ENCODE results near the gene NLRP6. TPM values are rescaled to one million over a fixed set of nuclear protein-coding genes. Genes with fewer than 3 reads are reported as not detected.
"Not testable (repeated sequence)": the region's sequence is repeated elsewhere in the genome, so short reads cannot be mapped to it uniquely, and the experiment has no call there.

Gene NLRP6
- total RNA-seq, 1 experiment from 2014 or later: 0.55 TPM

DNA sequence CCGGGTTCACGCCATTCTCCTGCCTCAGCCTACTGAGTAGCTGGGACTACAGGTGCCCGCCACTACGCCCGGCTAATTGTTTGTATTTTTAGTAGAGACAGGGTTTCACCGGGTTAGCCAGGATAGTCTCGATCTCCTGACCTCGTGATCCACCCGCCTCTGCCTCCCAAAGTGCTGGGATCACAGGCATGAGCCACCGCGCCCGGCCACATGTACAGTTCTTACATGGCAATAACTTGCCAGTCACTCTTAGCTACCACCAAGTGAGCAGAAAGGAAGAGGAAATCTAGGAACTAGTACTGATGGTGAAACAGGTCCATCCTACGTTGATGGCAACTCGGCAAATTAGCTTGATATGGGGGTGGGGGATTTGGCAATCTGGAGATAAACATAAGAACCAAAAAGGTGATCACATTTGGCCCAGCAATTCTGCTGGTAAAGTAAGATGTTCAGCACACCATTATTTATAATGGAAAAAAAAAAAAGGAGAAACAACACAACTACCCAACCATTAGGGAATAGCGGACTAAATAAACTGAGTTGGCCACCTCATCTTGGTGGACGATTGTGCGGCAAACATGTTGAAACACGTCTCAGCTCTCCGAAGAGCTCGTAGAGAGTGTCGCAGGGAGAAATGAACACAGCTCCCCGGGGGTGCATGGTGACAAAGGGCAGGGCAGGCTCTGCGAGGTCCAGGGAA lies 5.3 kb downstream of the NLRP6 start:
- Histone ChIP-seq H3K27me3 (ENCODE audit: control insufficient read depth, insufficient read depth, low read length) (peaks cover 12% of the 10 kb centered on the region), H3K4me3 (ENCODE audit: insufficient read depth, low read depth, low read length) (no peak overlapping the region), H3K36me3 (replicated peaks; ENCODE audit: control insufficient read depth, insufficient read depth, low read length) (no peaks in the 10 kb centered on the region)
- DNase-seq: no peak

DNA sequence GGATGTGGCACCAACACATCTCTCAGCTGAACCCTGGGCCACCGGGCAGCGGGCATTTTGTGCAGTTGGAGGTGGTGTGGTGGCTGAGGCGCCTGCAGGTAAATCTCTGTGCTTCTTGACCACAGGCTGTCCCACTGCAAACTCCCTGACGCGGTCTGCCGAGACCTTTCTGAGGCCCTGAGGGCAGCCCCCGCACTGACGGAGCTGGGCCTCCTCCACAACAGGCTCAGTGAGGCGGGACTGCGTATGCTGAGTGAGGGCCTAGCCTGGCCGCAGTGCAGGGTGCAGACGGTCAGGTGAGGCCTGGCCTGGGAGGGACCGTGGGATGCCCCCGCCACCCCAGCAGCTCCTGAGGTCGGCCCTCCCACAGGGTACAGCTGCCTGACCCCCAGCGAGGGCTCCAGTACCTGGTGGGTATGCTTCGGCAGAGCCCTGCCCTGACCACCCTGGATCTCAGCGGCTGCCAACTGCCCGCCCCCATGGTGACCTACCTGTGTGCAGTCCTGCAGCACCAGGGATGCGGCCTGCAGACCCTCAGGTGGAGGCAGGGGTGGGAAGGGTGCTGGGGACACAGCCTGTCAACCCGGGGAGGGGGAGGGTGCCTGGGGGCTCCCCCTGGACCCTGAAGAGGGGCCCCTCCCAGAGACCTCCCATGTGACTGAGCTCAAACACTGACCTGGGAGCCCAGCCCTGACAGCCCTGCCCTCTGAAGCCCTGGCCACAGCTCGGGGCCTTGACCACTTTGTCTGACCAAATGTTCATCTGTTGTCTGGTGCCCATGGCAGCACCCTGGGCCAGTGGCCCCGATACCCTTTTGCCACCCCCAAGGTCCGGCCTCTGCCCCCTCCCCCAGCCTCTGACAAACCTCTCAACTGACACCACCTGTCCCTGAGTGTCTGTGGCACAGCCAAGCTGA lies 6.2 kb downstream of the NLRP6 start:
- peak; percentile 63 for DNase-seq

DNA sequence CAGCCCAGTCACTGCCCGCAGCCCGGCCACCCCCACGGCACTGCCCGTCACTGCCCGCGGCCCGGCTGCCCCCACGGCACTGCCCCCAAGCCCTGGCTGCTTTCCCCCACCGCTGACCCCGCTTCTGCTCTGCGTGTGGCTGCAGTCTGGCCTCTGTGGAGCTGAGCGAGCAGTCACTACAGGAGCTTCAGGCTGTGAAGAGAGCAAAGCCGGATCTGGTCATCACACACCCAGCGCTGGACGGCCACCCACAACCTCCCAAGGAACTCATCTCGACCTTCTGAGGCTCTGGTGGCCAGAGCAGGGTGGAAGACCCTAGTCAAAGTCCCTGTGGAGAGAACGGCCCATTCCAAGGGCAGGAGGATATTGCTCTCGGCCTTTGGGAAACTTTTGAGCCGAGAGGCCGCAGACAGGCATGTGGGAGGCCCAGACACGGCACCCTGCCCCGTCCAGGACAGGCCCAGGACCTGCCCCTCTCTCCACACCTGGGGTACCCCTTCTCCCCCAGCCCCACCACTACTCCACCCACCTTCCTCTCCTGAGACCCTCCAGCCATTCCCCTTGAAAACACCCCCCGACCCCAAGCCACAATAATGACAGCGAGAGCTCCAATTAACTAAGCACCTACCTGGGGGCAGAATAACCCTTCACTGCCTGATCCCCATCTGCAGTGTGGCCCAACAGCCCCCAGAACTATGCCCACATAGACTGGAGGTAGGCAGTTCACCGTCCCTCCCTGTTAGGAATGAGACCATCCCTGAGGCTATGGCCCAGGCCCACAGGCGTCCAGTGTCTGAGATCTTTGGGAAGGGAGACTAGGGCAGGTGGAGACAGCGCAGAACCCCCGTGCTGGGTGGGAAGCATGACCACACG lies 7.0 kb downstream of the NLRP6 start:
- DNase-seq: peak; percentile 51
- Histone ChIP-seq H3K4me3 (ENCODE audit: insufficient read depth, low read depth, low read length) (no peak overlapping the region), H3K36me3 (replicated peaks; ENCODE audit: control insufficient read depth, insufficient read depth, low read length) (no peaks in the 10 kb centered on the region), H3K27me3 (ENCODE audit: control insufficient read depth, insufficient read depth, low read length) (peaks cover 12% of the 10 kb centered on the region)

More for the DNA sequence above, 6.2 kb downstream of the NLRP6 start:
- Histone ChIP-seq H3K36me3 (replicated peaks; ENCODE audit: control insufficient read depth, insufficient read depth, low read length) (no peaks in the 10 kb centered on the region), H3K27me3 (ENCODE audit: control insufficient read depth, insufficient read depth, low read length) (peaks cover 12% of the 10 kb centered on the region), H3K4me3 (ENCODE audit: insufficient read depth, low read depth, low read length) (no peak overlapping the region)

DNA sequence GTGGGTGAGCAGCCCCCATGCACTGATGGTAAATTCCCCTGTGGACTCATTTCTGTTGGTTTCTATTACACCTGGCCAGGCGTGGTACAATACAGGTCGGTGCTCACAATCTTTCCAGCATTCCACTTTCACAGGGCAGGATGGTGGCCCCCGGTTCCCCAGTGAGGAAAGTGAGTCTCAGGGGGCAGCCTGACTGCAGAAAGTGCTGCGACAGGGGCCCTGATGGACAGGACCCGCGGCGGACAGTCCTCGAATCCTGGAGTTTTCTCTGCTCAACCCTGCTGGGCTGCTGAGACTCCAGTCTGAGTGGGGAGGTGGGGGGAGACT lies 7.7 kb downstream of the NLRP6 start:
- DNase-seq: peak; percentile 44
- Histone ChIP-seq H3K4me3 (ENCODE audit: insufficient read depth, low read depth, low read length) (no peak overlapping the region), H3K27me3 (ENCODE audit: control insufficient read depth, insufficient read depth, low read length) (peaks cover 12% of the 10 kb centered on the region), H3K36me3 (replicated peaks; ENCODE audit: control insufficient read depth, insufficient read depth, low read length) (no peaks in the 10 kb centered on the region; the same call in 1 of the 2 replicates)

DNA sequence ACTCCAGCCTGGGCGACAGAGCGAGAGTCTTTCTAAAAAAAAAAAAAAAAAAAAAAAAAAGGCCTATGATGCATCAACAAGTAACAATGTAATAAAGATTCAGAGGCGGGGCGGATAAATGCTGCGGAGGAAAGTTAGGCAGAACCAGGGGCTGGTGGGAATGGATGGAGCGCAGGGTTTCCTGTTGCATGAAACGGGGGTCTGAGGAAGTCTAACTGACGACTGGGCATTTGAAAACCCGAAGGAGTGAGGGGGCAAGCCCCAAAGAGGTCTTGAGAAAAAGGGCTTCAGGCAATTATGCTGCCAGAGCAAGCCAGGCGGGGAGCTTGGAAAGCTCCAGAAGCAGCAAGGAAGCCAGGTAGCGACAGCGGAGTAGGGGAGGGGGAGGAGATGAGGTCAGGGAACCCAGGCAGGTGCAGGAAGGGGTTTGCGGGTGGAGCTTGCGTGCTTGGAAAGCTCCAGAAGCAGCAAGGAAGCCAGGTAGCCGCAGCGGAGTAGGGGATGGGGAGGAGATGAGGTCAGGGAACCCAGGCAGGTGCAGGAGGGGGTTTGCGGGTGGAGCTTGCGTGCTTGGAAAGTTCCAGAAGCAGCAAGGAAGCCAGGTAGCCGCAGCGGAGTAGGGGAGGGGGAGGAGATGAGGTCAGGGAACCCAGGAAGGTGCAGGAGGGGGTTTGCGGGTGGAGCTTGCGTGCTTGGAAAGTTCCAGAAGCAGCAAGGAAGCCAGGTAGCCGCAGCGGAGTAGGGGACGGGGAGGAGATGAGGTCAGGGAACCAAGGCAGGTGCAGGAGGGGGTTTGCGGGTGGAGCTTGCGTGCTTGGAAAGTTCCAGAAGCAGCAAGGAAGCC lies 9.0 kb downstream of the NLRP6 start:
- peaks cover 12% of the 10 kb centered on the region for H3K27me3 ChIP-seq (ENCODE audit: control insufficient read depth, insufficient read depth, low read length)
- peak; percentile 69 for DNase-seq
- not testable (repeated sequence) for H3K36me3 ChIP-seq (replicated peaks; ENCODE audit: control insufficient read depth, insufficient read depth, low read length); H3K4me3 ChIP-seq (ENCODE audit: insufficient read depth, low read depth, low read length)

DNA sequence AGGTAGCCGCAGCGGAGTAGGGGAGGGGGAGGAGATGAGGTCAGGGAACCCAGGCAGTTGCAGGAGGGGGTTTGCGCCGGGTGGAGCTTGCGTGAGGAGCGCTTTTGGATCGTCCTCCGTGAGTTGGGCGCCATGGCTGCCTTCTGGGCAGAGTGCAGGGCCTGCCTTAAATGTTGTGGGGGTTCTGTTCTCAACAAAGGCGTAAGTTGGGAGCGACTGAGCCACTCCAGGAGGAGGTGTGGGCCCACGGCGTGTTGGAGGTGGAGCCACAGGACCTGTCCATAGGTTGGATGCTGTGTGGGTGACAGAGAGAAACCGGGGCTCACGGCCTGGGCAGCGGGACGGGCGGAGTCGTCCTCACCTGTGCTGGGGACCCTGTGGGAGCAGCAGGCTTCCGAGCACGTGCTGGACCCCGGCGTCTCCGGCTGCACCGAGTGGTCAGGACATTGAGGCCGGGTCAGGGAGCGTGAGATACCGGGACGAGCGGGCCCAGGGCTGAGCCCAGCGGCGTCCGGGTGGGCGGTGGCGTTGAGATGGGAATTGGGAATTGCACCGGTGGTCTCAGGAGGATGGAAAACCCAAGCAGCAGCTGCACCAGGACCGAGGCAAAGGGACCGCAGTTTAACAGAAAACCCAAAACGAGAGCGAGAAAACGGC lies 9.7 kb downstream of the NLRP6 start:
- peaks cover under 1% of the 10 kb centered on the region for H3K36me3 ChIP-seq (replicated peaks; ENCODE audit: control insufficient read depth, insufficient read depth, low read length)
- peak overlapping the region; percentile 54 for H3K4me3 ChIP-seq (ENCODE audit: insufficient read depth, low read depth, low read length)
- DNase-seq: peak; percentile 82
- H3K27me3 ChIP-seq (ENCODE audit: control insufficient read depth, insufficient read depth, low read length): peaks cover 12% of the 10 kb centered on the region

DNA sequence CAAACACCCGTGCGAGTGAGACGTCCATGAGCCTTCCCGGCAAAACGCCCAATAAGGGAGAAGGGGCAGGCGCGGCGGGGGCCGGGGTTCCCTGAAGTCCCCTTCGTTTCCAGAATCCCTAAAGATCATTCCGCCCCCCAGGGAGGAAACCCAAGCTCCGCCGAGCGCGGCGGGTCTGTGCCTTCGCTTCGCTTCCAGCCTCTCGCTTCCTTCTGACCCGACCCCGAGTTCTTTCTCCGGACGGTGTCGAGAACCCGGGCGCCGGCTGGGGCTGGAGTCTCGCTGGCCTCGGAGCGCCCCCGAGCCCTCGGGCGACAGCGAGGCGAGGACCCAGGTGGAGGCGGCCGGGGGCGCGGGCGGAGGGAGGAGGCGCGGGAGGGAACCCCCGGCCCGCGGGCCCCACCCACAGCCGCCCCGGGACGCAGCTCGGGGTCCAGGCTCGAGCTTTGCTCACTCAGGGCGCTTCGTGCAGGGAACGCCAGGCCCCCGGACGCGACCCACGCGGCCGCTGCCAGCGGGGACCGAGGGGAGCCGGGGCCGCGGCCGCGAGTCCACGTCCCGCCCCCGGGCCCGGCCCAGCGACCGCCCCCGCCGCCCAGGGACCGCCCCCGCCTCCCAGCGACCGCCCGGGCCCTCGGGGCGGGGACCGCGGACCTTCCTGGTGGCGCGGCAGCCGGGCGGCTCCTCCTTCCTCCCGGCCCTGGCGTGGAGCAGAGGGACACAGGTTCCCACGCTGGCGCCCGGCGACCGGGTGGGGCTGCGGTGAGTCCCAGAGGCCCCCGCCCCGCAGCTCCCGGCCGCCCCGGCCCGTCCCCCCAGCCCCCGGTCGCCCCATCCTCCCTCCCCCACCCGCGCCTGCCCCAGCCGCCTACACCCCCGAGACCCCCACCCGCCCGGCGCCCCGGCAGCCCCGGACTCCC lies 10.5 kb downstream of the NLRP6 start, which contains the start of gene PGGHG:
Gene PGGHG, plus strand, starts transcription at position 649 of the 920 bp plus-strand sequence. CDS start 691 bp downstream, outside the sequence.
- H3K36me3 ChIP-seq (replicated peaks; ENCODE audit: control insufficient read depth, insufficient read depth, low read length): peaks cover 2% of the 10 kb centered on the region
- peak; percentile 97 for DNase-seq
- peak within 1 kb of the TSS; percentile 54 for H3K4me3 ChIP-seq (ENCODE audit: insufficient read depth, low read depth, low read length)
- peaks cover 12% of the 10 kb centered on the region for H3K27me3 ChIP-seq (ENCODE audit: control insufficient read depth, insufficient read depth, low read length)

DNA sequence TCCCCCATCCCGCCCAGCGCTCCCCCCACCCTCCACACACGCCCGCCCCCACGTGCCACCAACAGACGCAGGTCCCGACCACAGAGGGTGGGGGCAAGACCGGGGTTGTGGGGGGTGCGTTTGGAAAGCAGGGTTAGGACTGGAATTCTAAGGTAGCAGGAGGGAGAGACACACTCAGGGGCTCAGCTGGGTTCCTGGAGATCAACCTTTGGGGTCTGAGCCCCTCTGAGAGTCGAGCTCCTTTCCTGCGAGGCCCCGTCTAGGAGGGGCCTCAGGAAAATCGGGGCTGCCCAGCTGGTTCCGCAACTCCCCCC lies 11.1 kb downstream of the NLRP6 start:
- H3K4me3 ChIP-seq (ENCODE audit: insufficient read depth, low read depth, low read length): peak overlapping the region; percentile 30
- peaks cover 12% of the 10 kb centered on the region for H3K27me3 ChIP-seq (ENCODE audit: control insufficient read depth, insufficient read depth, low read length)
- DNase-seq: no peak
- H3K36me3 ChIP-seq (replicated peaks; ENCODE audit: control insufficient read depth, insufficient read depth, low read length): peaks cover 2% of the 10 kb centered on the region

DNA sequence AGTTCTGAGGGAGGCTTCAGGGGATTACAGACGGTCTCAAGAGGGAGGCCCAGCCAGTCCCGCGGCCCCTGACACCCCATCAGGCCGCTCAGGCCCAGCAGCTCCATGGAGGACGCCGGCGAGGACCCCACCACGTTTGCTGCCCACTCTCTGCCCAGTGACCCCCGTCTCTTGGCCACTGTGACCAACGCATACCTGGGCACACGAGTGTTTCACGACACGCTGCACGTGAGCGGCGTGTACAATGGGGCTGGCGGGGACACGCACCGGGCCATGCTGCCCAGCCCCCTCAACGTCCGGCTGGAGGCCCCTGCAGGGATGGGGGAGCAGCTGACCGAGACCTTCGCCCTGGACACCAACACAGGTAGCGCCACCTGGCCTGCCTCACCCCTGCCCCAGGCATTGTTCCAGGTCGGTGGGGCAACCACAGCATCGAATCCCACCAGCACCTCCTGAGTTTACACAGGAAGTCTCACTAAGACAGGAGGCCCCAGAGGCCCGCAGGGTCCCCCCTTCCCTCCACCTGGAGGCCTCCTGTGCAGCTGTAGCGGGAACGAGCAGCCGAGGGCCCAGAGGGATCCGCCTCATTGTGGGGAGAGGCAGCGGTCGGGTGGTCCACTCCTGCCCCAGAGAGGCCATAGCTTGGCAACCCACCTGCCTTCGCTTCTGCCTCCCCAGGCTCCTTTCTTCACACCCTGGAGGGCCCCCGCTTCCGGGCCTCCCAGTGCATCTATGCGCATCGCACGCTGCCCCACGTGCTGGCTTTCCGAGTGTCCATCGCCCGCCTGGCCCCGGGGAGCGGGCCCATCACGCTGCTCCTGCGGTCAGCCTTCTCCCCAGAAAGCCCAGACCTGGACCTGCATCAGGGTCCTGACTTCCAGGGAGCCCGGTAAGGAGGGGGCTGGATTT lies 11.8 kb downstream of the NLRP6 start:
- Histone ChIP-seq H3K36me3 (replicated peaks; ENCODE audit: control insufficient read depth, insufficient read depth, low read length) (peaks cover 2% of the 10 kb centered on the region), H3K4me3 (ENCODE audit: insufficient read depth, low read depth, low read length) (peak overlapping the region; percentile 30), H3K27me3 (ENCODE audit: control insufficient read depth, insufficient read depth, low read length) (peaks cover 12% of the 10 kb centered on the region)
- DNase-seq: peak; percentile 73

DNA sequence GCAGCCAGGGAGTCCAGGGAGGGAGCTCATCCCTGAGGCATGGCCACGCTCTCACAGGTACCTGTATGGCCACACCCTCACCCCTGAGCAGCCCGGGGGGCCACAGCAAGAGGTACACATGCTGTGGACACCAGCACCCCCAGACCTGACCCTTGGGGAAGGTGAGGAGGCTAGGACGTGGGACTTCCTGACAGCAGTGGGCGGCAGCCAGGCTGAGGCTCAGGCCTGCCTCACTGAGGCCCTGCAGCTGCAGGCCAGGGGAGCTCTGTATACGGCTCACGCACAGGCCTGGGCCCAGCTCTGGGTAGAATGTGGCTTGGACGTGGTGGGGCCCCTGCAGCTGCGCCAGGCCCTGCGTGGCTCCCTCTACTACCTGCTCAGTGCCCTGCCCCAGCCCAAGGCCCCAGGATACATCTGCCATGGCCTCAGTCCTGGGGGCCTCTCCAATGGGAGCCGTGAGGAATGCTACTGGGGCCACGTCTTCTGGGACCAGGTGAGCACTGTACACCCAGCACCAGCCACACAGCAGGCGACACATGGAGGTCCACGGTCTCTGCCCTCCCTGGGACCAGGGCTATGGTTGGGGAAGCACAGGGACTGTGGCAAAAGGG lies 12.5 kb downstream of the NLRP6 start:
- peak; percentile 67 for DNase-seq
- Histone ChIP-seq H3K36me3 (replicated peaks; ENCODE audit: control insufficient read depth, insufficient read depth, low read length) (peaks cover 2% of the 10 kb centered on the region), H3K27me3 (ENCODE audit: control insufficient read depth, insufficient read depth, low read length) (peaks cover 12% of the 10 kb centered on the region), H3K4me3 (ENCODE audit: insufficient read depth, low read depth, low read length) (no peak overlapping the region)

DNA sequence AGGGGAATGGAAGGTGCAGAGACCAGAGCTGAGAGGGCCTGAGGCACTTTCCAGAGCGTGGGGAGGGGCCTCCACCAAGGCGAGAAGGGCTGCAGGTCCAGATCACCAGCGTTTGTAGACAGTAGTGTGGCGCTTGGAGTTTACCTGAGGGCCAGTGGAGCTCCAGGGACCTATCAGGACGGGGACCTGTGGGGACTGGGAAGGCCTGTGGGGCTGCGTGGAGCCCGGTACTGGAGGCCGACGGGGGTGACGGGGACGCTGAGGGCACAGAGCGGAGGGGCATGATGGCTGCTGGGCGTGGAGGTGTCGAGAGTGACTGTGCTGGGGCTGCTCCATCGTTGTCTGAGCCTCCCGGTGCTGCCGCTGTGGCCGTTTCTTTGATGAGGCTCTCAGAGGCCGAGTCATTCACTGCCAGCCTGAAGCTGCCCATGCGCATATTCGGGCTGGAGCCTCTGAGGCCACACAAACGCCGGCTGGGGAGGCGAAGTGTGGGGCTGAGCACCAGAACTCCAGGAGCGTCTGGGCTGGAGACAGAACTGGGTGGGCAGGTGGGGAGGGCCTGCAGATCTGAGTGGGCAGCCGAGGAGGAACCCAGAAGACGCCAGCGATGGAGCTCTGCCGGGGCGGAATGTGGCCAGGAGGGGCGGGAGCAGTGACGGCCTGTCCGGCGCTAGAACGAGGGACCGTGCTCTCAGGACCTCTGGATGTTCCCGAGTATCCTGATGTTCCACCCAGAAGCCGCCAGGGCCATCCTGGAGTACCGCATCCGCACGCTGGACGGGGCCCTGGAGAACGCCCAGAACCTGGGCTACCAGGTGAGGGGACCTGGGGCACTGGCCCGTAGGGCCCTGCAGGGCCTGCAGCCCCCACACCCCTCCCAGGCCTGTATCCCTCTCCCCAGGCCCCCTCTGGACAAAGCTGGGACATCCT lies 13.3 kb downstream of the NLRP6 start:
- Histone ChIP-seq H3K4me3 (ENCODE audit: insufficient read depth, low read depth, low read length) (no peak overlapping the region), H3K36me3 (replicated peaks; ENCODE audit: control insufficient read depth, insufficient read depth, low read length) (peaks cover 2% of the 10 kb centered on the region), H3K27me3 (ENCODE audit: control insufficient read depth, insufficient read depth, low read length) (peaks cover 12% of the 10 kb centered on the region)
- DNase-seq: peak; percentile 66

Measured in H7 (cell line).